AG09319 (cell line): Measurements from ENCODE around the gene PARD3B.

ENCODE experiments used
- DNase-seq: peaks from one replicate; pipeline ENCODE4 v3.0.0-alpha.2; 2010; ENCODE audit warnings: low read depth; ENCODE audit errors: extremely low read depth
- CTCF ChIP-seq: IDR thresholded peaks from 2 replicates; pipeline ENCODE4 v1.5.1; 2011; ENCODE audit warnings: low read depth, mild to moderate bottlenecking, inconsistent platforms, low read length, moderate library complexity

The PARD3B gene

GRCh38 chr2:204877691-204878090 lies 332.4 kb downstream of the PARD3B start:
- no peak for TF ChIP-seq CTCF

GRCh38 chr2:204880928-204881327 lies 335.7 kb downstream of the PARD3B start:
- no peak for DNase-seq
- TF ChIP-seq CTCF, result no peak

More at GRCh38 chr2:204877691-204878090, 332.4 kb downstream of the PARD3B start:
- DNase-seq, result no peak

- TF ChIP-seq CTCF, result no peak
- DNase-seq, result no peak
Observed at GRCh38 chr2:204881655-204882054, 336.4 kb downstream of the PARD3B start.

- no peak for DNase-seq
- TF ChIP-seq CTCF, result no peak
Observed at GRCh38 chr2:204885747-204886146, 340.5 kb downstream of the PARD3B start.

GRCh38 chr2:204886713-204887112 lies 341.4 kb downstream of the PARD3B start:
- no peak for DNase-seq
- TF ChIP-seq CTCF, result no peak

GRCh38 chr2:204888222-204888621 lies 342.9 kb downstream of the PARD3B start:
- no peak for DNase-seq
- TF ChIP-seq CTCF, result no peak

GRCh38 chr2:204890680-204891079 lies 345.4 kb downstream of the PARD3B start:
- no peak for TF ChIP-seq CTCF
- DNase-seq, result no peak
